Keratinocyte (primary cell): ENCODE results near the gene PRDM4. TPM values are rescaled to one million over a fixed set of nuclear protein-coding genes. Genes with fewer than 3 reads are reported as not detected.

Source experiments
- DNase-seq: peaks from one replicate; pipeline ENCODE4 v3.0.0-alpha.2; 2011; ENCODE audit warnings: low read depth, missing footprints, low spot score
- FAIRE-seq: peaks from 2 replicates; lab custom pipeline; 2011; peaks lifted over from hg19 to GRCh38; lab: Jason Lieb, UNC
- H2AFZ ChIP-seq: 2 replicates; pipeline ENCODE4 v1.6.0; 2012; ENCODE audit warnings: low read length, control low read depth, inconsistent platforms; ENCODE audit not compliant: control insufficient read depth
- H3K27ac ChIP-seq: 2 replicates; pipeline ENCODE4 v1.5.1; 2011; ENCODE audit warnings: low read length; ENCODE audit not compliant: control insufficient read depth, insufficient read depth
- H3K27me3 ChIP-seq: 3 replicates; pipeline ENCODE4 v1.6.0; 2011; ENCODE audit warnings: low read length; ENCODE audit not compliant: control insufficient read depth, insufficient read depth; ENCODE audit errors: extremely low read depth
- H3K36me3 ChIP-seq, 2 experiments: 2 replicates in 1 of 2; 3 replicates in 1 of 2; pipeline ENCODE4 v1.5.1; 2011; ENCODE audit warnings: low read length in 2 of 2, mild to moderate bottlenecking in 1 of 2; ENCODE audit not compliant: control insufficient read depth in 2 of 2, insufficient read depth in 2 of 2; ENCODE audit errors: extremely low read depth in 1 of 2
- H3K4me1 ChIP-seq: 3 replicates; pipeline ENCODE4 v1.5.1; 2011; ENCODE audit warnings: low read length; ENCODE audit not compliant: control insufficient read depth, insufficient read depth; ENCODE audit errors: extremely low read depth
- H3K4me2 ChIP-seq: 3 replicates; pipeline ENCODE4 v1.6.0; 2011; ENCODE audit warnings: low read depth, low read length; ENCODE audit not compliant: control insufficient read depth, insufficient read depth; ENCODE audit errors: extremely low read depth
- H3K4me3 ChIP-seq, 3 experiments: fragments of 200-600 bp in 1 of 3; sonication (generic) in 1 of 3; 2 replicates in 2 of 3; 3 replicates in 1 of 3; pipeline ENCODE4 v1.5.1; 2011 to 2016; ENCODE audit warnings: low read length in 3 of 3, mild to moderate bottlenecking in 3 of 3, control low read depth in 2 of 3, inconsistent platforms in 1 of 3, low read depth in 1 of 3, mixed read lengths in 1 of 3, mixed run types in 1 of 3, moderate library complexity in 1 of 3; ENCODE audit not compliant: control insufficient read depth in 2 of 3, insufficient read depth in 2 of 3; ENCODE audit errors: extremely low read depth in 1 of 3
- H3K79me2 ChIP-seq: 2 replicates; pipeline ENCODE4 v1.6.0; 2012; ENCODE audit warnings: low read length; ENCODE audit not compliant: control insufficient read depth, insufficient read depth
- H3K9ac ChIP-seq: 3 replicates; pipeline ENCODE4 v1.6.0; 2011; ENCODE audit warnings: low read length; ENCODE audit not compliant: control insufficient read depth, insufficient read depth; ENCODE audit errors: extremely low read depth
- H3K9me1 ChIP-seq: 3 replicates; pipeline ENCODE4 v1.6.0; 2011; ENCODE audit warnings: low read length; ENCODE audit not compliant: control insufficient read depth, insufficient read depth; ENCODE audit errors: extremely low read depth
- H3K9me3 ChIP-seq: 2 replicates; pipeline ENCODE4 v1.5.1; 2012; ENCODE audit warnings: low read depth, low read length; ENCODE audit not compliant: control insufficient read depth
- H4K20me1 ChIP-seq: 3 replicates; pipeline ENCODE4 v1.6.0; 2011; ENCODE audit warnings: low read length; ENCODE audit not compliant: control insufficient read depth, insufficient read depth; ENCODE audit errors: extremely low read depth
- EZH2 ChIP-seq: IDR thresholded peaks from one replicate; pipeline ENCODE4 v1.6.1; 2012; ENCODE audit warnings: inconsistent platforms, mild to moderate bottlenecking, low read length, moderate library complexity
- dilution Hi-C: fragments of 300-500 bp; cut with MboI; formaldehyde crosslinking; loops from one replicate; pipeline ENCODE4 v1.7.0; 2020; ENCODE audit warnings: low sequenced_read_pairs; ENCODE audit not compliant: extremely low pct_ligation_motif_present
- polyA plus RNA-seq, 5 experiments: library from polyadenylated mRNA; depleted of rRNA in 3 of 5; stranded (reverse) in 3 of 5; stranded (forward) in 1 of 5; unstranded in 1 of 5; fragments of >200 nt; gene quantifications; 1 replicate in 1 of 5; 2 replicates in 3 of 5; 3 replicates in 1 of 5; pipeline versions ENCODE4 v1.2.1 to v1.2.3, GENCODE V29; 2011 to 2012; ENCODE audit warnings: missing spikeins in 2 of 5, low read depth in 1 of 5, low replicate concordance in 1 of 5
- TF ChIP-seq, protein P1 (sequence below), 3 experiments: IDR thresholded peaks in 1 of 3; conservative IDR thresholded peaks in 1 of 3; optimal IDR thresholded peaks in 1 of 3; 2 replicates in 2 of 3; 3 replicates in 1 of 3; pipeline versions ENCODE3 to v1.5.1; 2011; ENCODE audit warnings: low read length in 3 of 3, mild to moderate bottlenecking in 3 of 3, moderate library complexity in 2 of 3, control low read depth in 1 of 3, inconsistent platforms in 1 of 3; ENCODE audit not compliant: insufficient read depth in 2 of 3; ENCODE audit errors: extremely low read depth in 1 of 3

The PRDM4 gene
- polyA plus RNA-seq, 1 donor (not counting 4 experiments of a cell fraction or from before 2014, with no cell fraction given) = 26.5 TPM

DNA sequence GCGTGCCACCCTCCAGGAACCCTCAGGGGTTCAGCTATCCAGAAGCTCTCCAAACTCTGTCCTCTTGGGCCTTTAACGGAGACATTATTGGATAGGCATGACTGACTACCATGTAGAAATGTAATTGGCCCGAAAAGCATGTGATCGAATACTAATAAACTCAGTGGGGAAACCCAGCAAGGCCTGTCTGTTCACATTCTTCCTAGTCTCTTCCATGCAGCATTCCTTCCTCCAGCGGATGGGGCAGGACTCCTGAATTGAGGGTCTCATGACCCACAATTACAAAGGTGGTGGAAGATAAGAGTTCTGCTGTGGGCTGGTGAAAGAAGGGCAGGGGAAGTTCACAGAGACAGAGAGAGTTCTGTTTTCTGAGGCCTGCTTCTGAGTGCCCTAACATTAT, 6.5 kb upstream of the PRDM4 start:
- Histone ChIP-seq H2AFZ (no peak overlapping the region), H3K36me3 (no peaks in the 10 kb centered on the region), H3K4me1 (no peaks in the 10 kb centered on the region), H3K79me2 (no peaks in the 10 kb centered on the region), H3K9me1 (no peaks in the 10 kb centered on the region), H3K4me3 (no peak overlapping the region), H3K9me3 (no peaks in the 10 kb centered on the region), H3K4me2 (no peak overlapping the region), H3K27ac (no peak overlapping the region), H4K20me1 (no peaks in the 10 kb centered on the region), H3K27me3 (peaks cover 4% of the 10 kb centered on the region), H3K9ac (no peak overlapping the region)
- FAIRE-seq = no peak
- TF ChIP-seq, protein P1, sequence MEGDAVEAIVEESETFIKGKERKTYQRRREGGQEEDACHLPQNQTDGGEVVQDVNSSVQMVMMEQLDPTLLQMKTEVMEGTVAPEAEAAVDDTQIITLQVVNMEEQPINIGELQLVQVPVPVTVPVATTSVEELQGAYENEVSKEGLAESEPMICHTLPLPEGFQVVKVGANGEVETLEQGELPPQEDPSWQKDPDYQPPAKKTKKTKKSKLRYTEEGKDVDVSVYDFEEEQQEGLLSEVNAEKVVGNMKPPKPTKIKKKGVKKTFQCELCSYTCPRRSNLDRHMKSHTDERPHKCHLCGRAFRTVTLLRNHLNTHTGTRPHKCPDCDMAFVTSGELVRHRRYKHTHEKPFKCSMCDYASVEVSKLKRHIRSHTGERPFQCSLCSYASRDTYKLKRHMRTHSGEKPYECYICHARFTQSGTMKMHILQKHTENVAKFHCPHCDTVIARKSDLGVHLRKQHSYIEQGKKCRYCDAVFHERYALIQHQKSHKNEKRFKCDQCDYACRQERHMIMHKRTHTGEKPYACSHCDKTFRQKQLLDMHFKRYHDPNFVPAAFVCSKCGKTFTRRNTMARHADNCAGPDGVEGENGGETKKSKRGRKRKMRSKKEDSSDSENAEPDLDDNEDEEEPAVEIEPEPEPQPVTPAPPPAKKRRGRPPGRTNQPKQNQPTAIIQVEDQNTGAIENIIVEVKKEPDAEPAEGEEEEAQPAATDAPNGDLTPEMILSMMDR (optimal IDR thresholded peaks at IDR 0.05 in 1 of 3, IDR thresholded peaks at IDR 0.05 in 1 of 3, conservative IDR thresholded peaks at IDR 0.05 in 1 of 3; ENCODE audit: extremely low read depth in 1 of 3, insufficient read depth in 2 of 3, low read length in 3 of 3) = no peak
- TF ChIP-seq EZH2 = no peak
- no peak for DNase-seq
- dilution Hi-C loops = no loop called here

- FAIRE-seq = no peak
- dilution Hi-C loops = no loop called here
Observed at GRCh38 chr12:107765316-107765715, 4.4 kb upstream of the PRDM4 start.

More at GRCh38 chr12:107765316-107765715, 4.4 kb upstream of the PRDM4 start:
- H3K27me3 ChIP-seq = no peaks in the 10 kb centered on the region
- H3K27ac ChIP-seq = no peak overlapping the region
- H3K4me1 ChIP-seq = peaks cover 4% of the 10 kb centered on the region
- no peak overlapping the region for H3K4me3 ChIP-seq
- H3K9me1 ChIP-seq = no peaks in the 10 kb centered on the region
- H3K79me2 ChIP-seq = peaks cover 4% of the 10 kb centered on the region
- H2AFZ ChIP-seq = no peak overlapping the region
- no peaks in the 10 kb centered on the region for H3K9me3 ChIP-seq
- no peak overlapping the region for H3K9ac ChIP-seq
- no peak for TF ChIP-seq EZH2
- TF ChIP-seq, protein P1 (optimal IDR thresholded peaks at IDR 0.05 in 1 of 3, IDR thresholded peaks at IDR 0.05 in 1 of 3, conservative IDR thresholded peaks at IDR 0.05 in 1 of 3; ENCODE audit: extremely low read depth in 1 of 3, insufficient read depth in 2 of 3, low read length in 3 of 3) = no peak
- no peak overlapping the region for H3K4me2 ChIP-seq
- H4K20me1 ChIP-seq = no peaks in the 10 kb centered on the region
- H3K36me3 ChIP-seq = no peaks in the 10 kb centered on the region
- no peak for DNase-seq
